Measurements from ENCODE around the gene SNX25.

DNA sequence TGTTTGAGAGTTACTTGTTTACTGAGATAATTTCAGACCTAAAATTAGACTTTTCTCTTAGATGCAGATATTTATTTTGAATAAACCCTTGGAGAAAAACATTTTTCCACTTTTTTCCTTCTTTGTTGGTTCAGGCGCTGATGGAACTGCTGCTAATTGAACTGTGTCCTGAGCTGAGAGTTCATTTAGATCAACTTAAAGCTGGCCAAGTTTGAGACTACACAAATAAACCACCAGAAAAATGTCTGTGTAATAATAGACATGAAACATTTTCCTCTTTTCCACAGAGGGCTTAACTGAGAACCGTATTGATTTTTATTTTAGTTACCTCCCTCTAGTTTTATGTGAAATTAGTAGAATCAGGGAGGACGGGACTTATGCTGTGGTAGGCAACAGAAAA is 153.9 kb downstream of the SNX25 start:
- TF ChIP-seq CTCF (conservative IDR thresholded peaks at IDR 0.05; ENCODE audit: low read depth in 2 of 2) = no peak
- no peak for TF ChIP-seq ZNF114 (CRISPR knock-in tag; IDR thresholded peaks at IDR 0.05)
- TF ChIP-seq, protein P1, sequence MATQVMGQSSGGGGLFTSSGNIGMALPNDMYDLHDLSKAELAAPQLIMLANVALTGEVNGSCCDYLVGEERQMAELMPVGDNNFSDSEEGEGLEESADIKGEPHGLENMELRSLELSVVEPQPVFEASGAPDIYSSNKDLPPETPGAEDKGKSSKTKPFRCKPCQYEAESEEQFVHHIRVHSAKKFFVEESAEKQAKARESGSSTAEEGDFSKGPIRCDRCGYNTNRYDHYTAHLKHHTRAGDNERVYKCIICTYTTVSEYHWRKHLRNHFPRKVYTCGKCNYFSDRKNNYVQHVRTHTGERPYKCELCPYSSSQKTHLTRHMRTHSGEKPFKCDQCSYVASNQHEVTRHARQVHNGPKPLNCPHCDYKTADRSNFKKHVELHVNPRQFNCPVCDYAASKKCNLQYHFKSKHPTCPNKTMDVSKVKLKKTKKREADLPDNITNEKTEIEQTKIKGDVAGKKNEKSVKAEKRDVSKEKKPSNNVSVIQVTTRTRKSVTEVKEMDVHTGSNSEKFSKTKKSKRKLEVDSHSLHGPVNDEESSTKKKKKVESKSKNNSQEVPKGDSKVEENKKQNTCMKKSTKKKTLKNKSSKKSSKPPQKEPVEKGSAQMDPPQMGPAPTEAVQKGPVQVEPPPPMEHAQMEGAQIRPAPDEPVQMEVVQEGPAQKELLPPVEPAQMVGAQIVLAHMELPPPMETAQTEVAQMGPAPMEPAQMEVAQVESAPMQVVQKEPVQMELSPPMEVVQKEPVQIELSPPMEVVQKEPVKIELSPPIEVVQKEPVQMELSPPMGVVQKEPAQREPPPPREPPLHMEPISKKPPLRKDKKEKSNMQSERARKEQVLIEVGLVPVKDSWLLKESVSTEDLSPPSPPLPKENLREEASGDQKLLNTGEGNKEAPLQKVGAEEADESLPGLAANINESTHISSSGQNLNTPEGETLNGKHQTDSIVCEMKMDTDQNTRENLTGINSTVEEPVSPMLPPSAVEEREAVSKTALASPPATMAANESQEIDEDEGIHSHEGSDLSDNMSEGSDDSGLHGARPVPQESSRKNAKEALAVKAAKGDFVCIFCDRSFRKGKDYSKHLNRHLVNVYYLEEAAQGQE (IDR thresholded peaks at IDR 0.05; ENCODE audit: unreplicated experiment) = no peak
- TF ChIP-seq POLR2AphosphoS5 (IDR thresholded peaks at IDR 0.05; ENCODE audit: low read depth) = no peak
- no peak for TF ChIP-seq CREB1 (CRISPR knock-in tag; IDR thresholded peaks at IDR 0.05; ENCODE audit: low read depth)
- TF ChIP-seq STAT1 (IDR thresholded peaks at IDR 0.05; ENCODE audit: unreplicated experiment) = no peak
- no peak for TF ChIP-seq EZH2phosphoT487 (IDR thresholded peaks at IDR 0.05; ENCODE audit: unreplicated experiment)
- TF ChIP-seq EZH2 (IDR thresholded peaks at IDR 0.05; ENCODE audit: low read depth, unreplicated experiment) = no peak
- no peak for TF ChIP-seq JUNB (IDR thresholded peaks at IDR 0.05; ENCODE audit: unreplicated experiment)

All from GM23338 (cell line).